Activated CD8-positive, alpha-beta memory T cell treated with anti-CD3 and anti-CD28 coated beads for 1 hour (primary cell): Measurements from ENCODE around the gene TCHP.

Experiments
- DNase-seq, 2 donors: peaks; one replicate each; pipeline ENCODE4 v3.0.0-alpha.2; 2020; ENCODE audit warnings: low read depth in 1 of 2; ENCODE audit errors: extremely low read depth in 1 of 2

TCHP gene

GRCh38 chr12:109931143-109931542 is 31.1 kb downstream of the TCHP start:
- DNase-seq: no peak

GRCh38 chr12:109932878-109933503 is 32.9 kb downstream of the TCHP start:
- no peak for DNase-seq

- no peak for DNase-seq
Measured at GRCh38 chr12:109934026-109934425, 34.0 kb downstream of the TCHP start.

- DNase-seq: no peak
Measured at GRCh38 chr12:109937371-109937770, 37.3 kb downstream of the TCHP start.

GRCh38 chr12:109938947-109939346 is 38.9 kb downstream of the TCHP start:
- no peak for DNase-seq

- no peak for DNase-seq
Measured at GRCh38 chr12:109939504-109939903, 39.4 kb downstream of the TCHP start.

GRCh38 chr12:109940339-109940923 is 40.4 kb downstream of the TCHP start:
- no peak for DNase-seq

- DNase-seq: no peak
Measured at GRCh38 chr12:109943811-109944210, 43.7 kb downstream of the TCHP start.

GRCh38 chr12:109944561-109945359 is 44.7 kb downstream of the TCHP start:
- no peak for DNase-seq

GRCh38 chr12:109946505-109946904 is 46.4 kb downstream of the TCHP start:
- DNase-seq: no peak

- no peak for DNase-seq
Measured at GRCh38 chr12:109946913-109947312, 46.8 kb downstream of the TCHP start.

GRCh38 chr12:109947521-109947920 is 47.4 kb downstream of the TCHP start:
- no peak for DNase-seq

- no peak for DNase-seq
Measured at GRCh38 chr12:109948368-109948767, 48.3 kb downstream of the TCHP start.

GRCh38 chr12:109949089-109949488 is 49.0 kb downstream of the TCHP start:
- no peak for DNase-seq

- DNase-seq: no peak
Measured at GRCh38 chr12:109950625-109951024, 50.6 kb downstream of the TCHP start.

GRCh38 chr12:109951136-109951535 is 51.1 kb downstream of the TCHP start:
- no peak for DNase-seq

GRCh38 chr12:109951751-109952150 is 51.7 kb downstream of the TCHP start:
- DNase-seq: no peak

GRCh38 chr12:109952160-109952858 is 52.2 kb downstream of the TCHP start:
- DNase-seq: no peak

GRCh38 chr12:109952873-109953272 is 52.8 kb downstream of the TCHP start:
- DNase-seq: no peak

- no peak for DNase-seq
Measured at GRCh38 chr12:109953656-109954055, 53.6 kb downstream of the TCHP start.

GRCh38 chr12:109958374-109958773 is 58.3 kb downstream of the TCHP start:
- no peak for DNase-seq
